Measurements from ENCODE around the gene THYN1. TPM values are rescaled to one million over a fixed set of nuclear protein-coding genes. Genes with fewer than 3 reads are reported as not detected.
A peak's percentile ranks its signal among the peaks of the same experiment; 100 is the strongest.

THYN1 gene
- polyA plus RNA-seq, result 10 to 100 TPM; 22.0 to 26.8 TPM

GRCh38 chr11:134253188-134253993, at the start of gene THYN1, which contains the start of gene ACAD8:
Gene THYN1 (minus strand): TSS chr11:134253352. CDS start chr11:134252882, 470 bp downstream.
Gene ACAD8 (plus strand): TSS chr11:134253568. CDS start chr11:134253601, 33 bp downstream.
- H3K4me1 ChIP-seq (ENCODE audit: control insufficient read depth in 2 of 2, insufficient read depth in 2 of 2, low read length in 1 of 2), result no peaks in the 10 kb centered on the region
- H3K4me3 ChIP-seq (ENCODE audit: low read depth in 1 of 2, low read length in 2 of 2), result peak within 1 kb of the TSS; percentile 81 to 97
- peak within 1 kb of the TSS; percentile 54 to 62 for H3K27ac ChIP-seq (ENCODE audit: low read depth in 2 of 2, low read length in 1 of 2)
- WGBS, 2 donors, result 0 to 1% methylated on average over 46 to 70 of the region's 70 CpGs
- H3K9me3 ChIP-seq (ENCODE audit: control insufficient read depth in 2 of 2, insufficient read depth in 1 of 2, low read depth in 1 of 2, low read length in 1 of 2), result no peaks in the 10 kb centered on the region
- no peaks in the 10 kb centered on the region for H3K27me3 ChIP-seq (ENCODE audit: control insufficient read depth in 1 of 2, insufficient read depth in 2 of 2, low read length in 2 of 2)
- H3K36me3 ChIP-seq (ENCODE audit: control insufficient read depth in 2 of 2, insufficient read depth in 2 of 2, low read length in 1 of 2), result peaks cover 12 to 14% of the 10 kb centered on the region in 2 donors

- WGBS, 2 donors, result 65 to 78% methylated on average over 9 of the region's 9 CpGs
- Histone ChIP-seq H3K27ac (ENCODE audit: low read depth in 2 of 2, low read length in 1 of 2) (no peak overlapping the region), H3K27me3 (ENCODE audit: control insufficient read depth in 1 of 2, insufficient read depth in 2 of 2, low read length in 2 of 2) (no peaks in the 10 kb centered on the region)
Measured at GRCh38 chr11:134294664-134295063, 41.5 kb upstream of the THYN1 start.

GRCh38 chr11:134293119-134294113, 40.3 kb upstream of the THYN1 start:
- WGBS, 2 donors, result 73 to 75% methylated on average over 20 of the region's 20 CpGs
- Histone ChIP-seq H3K4me1 (ENCODE audit: control insufficient read depth in 2 of 2, insufficient read depth in 2 of 2, low read length in 1 of 2) (no peaks in the 10 kb centered on the region), H3K4me3 (ENCODE audit: low read depth in 1 of 2, low read length in 2 of 2) (no peak overlapping the region), H3K27ac (ENCODE audit: low read depth in 2 of 2, low read length in 1 of 2) (no peak overlapping the region), H3K27me3 (ENCODE audit: control insufficient read depth in 1 of 2, insufficient read depth in 2 of 2, low read length in 2 of 2) (no peaks in the 10 kb centered on the region), H3K36me3 (ENCODE audit: control insufficient read depth in 2 of 2, insufficient read depth in 2 of 2, low read length in 1 of 2) (no peaks in the 10 kb centered on the region), H3K9me3 (ENCODE audit: control insufficient read depth in 2 of 2, insufficient read depth in 1 of 2, low read depth in 1 of 2, low read length in 1 of 2) (peaks cover 0 to 2% of the 10 kb centered on the region in 2 donors)

More at GRCh38 chr11:134294664-134295063, 41.5 kb upstream of the THYN1 start:
- Histone ChIP-seq H3K36me3 (ENCODE audit: control insufficient read depth in 2 of 2, insufficient read depth in 2 of 2, low read length in 1 of 2) (no peaks in the 10 kb centered on the region), H3K9me3 (ENCODE audit: control insufficient read depth in 2 of 2, insufficient read depth in 1 of 2, low read depth in 1 of 2, low read length in 1 of 2) (peaks cover 0 to 2% of the 10 kb centered on the region in 2 donors), H3K4me3 (ENCODE audit: low read depth in 1 of 2, low read length in 2 of 2) (no peak overlapping the region), H3K4me1 (ENCODE audit: control insufficient read depth in 2 of 2, insufficient read depth in 2 of 2, low read length in 1 of 2) (no peaks in the 10 kb centered on the region)

- no peaks in the 10 kb centered on the region for H3K27me3 ChIP-seq (ENCODE audit: control insufficient read depth in 1 of 2, insufficient read depth in 2 of 2, low read length in 2 of 2)
- peaks cover 0 to 2% of the 10 kb centered on the region in 2 donors for H3K9me3 ChIP-seq (ENCODE audit: control insufficient read depth in 2 of 2, insufficient read depth in 1 of 2, low read depth in 1 of 2, low read length in 1 of 2)
- H3K36me3 ChIP-seq (ENCODE audit: control insufficient read depth in 2 of 2, insufficient read depth in 2 of 2, low read length in 1 of 2), result no peaks in the 10 kb centered on the region
- WGBS, 2 donors, result 76 to 84% methylated on average over 15 of the region's 15 CpGs
- no peaks in the 10 kb centered on the region for H3K4me1 ChIP-seq (ENCODE audit: control insufficient read depth in 2 of 2, insufficient read depth in 2 of 2, low read length in 1 of 2)
- no peak overlapping the region for H3K27ac ChIP-seq (ENCODE audit: low read depth in 2 of 2, low read length in 1 of 2)
- no peak overlapping the region for H3K4me3 ChIP-seq (ENCODE audit: low read depth in 1 of 2, low read length in 2 of 2)
Measured at GRCh38 chr11:134292661-134293060, 39.5 kb upstream of the THYN1 start.

DNA sequence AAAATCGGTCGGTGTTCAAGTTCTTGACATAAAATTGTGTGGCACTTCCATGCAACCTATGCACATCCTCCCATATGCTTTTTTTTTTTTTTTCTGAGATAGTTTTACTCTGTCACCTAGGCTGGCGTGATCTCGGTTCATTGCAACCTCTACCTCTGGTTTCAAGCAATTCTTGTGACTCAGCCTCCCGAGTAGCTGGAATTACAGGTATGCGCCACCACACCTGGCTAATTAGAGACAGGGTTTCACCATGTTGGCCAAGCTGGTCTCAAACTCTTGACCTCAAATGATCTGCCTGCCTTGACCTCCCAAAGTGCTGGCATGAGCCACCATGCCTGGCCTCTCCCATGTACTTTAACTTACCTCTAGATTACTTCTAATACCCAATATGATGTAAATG, 38.0 kb upstream of the THYN1 start:
- 75 to 90% methylated on average over 6 of the region's 6 CpGs for whole genome bisulfite sequencing, 2 donors
- no peaks in the 10 kb centered on the region for H3K4me1 ChIP-seq (ENCODE audit: control insufficient read depth in 2 of 2, insufficient read depth in 2 of 2, low read length in 1 of 2)
- no peak overlapping the region for H3K27ac ChIP-seq (ENCODE audit: low read depth in 2 of 2, low read length in 1 of 2)
- no peaks in the 10 kb centered on the region for H3K27me3 ChIP-seq (ENCODE audit: control insufficient read depth in 1 of 2, insufficient read depth in 2 of 2, low read length in 2 of 2)
- no peaks in the 10 kb centered on the region for H3K36me3 ChIP-seq (ENCODE audit: control insufficient read depth in 2 of 2, insufficient read depth in 2 of 2, low read length in 1 of 2)
- H3K9me3 ChIP-seq (ENCODE audit: control insufficient read depth in 2 of 2, insufficient read depth in 1 of 2, low read depth in 1 of 2, low read length in 1 of 2), result peaks cover 0 to 2% of the 10 kb centered on the region in 2 donors
- no peak overlapping the region for H3K4me3 ChIP-seq (ENCODE audit: low read depth in 1 of 2, low read length in 2 of 2)

DNA sequence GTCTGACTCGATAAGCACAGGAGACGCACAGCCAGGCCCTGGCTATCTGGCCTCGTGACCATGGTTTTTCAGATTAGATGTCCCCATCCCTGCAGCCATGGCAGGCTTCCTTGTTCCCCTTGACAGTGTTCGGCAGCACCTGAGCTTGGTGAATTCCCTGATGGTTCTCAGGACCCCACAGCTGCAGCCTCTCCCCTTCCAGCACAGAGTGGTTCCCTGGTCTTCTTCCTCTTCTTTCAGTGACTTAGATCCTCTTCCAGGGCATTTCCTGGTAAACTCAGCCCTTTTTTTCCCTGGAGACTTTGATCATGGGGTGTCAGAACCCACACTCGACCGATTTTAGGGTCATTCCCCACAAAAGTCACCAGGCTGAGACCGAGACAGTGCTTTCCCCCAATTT, 37.5 kb upstream of the THYN1 start:
- H3K36me3 ChIP-seq (ENCODE audit: control insufficient read depth in 2 of 2, insufficient read depth in 2 of 2, low read length in 1 of 2), result no peaks in the 10 kb centered on the region
- no peaks in the 10 kb centered on the region for H3K4me1 ChIP-seq (ENCODE audit: control insufficient read depth in 2 of 2, insufficient read depth in 2 of 2, low read length in 1 of 2)
- no peak overlapping the region for H3K27ac ChIP-seq (ENCODE audit: low read depth in 2 of 2, low read length in 1 of 2)
- H3K9me3 ChIP-seq (ENCODE audit: control insufficient read depth in 2 of 2, insufficient read depth in 1 of 2, low read depth in 1 of 2, low read length in 1 of 2), result peaks cover 0 to 2% of the 10 kb centered on the region in 2 donors
- 88 to 90% methylated on average over 7 of the region's 7 CpGs for WGBS, 2 donors
- no peak overlapping the region for H3K4me3 ChIP-seq (ENCODE audit: low read depth in 1 of 2, low read length in 2 of 2)
- H3K27me3 ChIP-seq (ENCODE audit: control insufficient read depth in 1 of 2, insufficient read depth in 2 of 2, low read length in 2 of 2), result no peaks in the 10 kb centered on the region

GRCh38 chr11:134289789-134290188, 36.6 kb upstream of the THYN1 start:
- H3K36me3 ChIP-seq (ENCODE audit: control insufficient read depth in 2 of 2, insufficient read depth in 2 of 2, low read length in 1 of 2), result no peaks in the 10 kb centered on the region
- no peaks in the 10 kb centered on the region for H3K4me1 ChIP-seq (ENCODE audit: control insufficient read depth in 2 of 2, insufficient read depth in 2 of 2, low read length in 1 of 2)
- H3K9me3 ChIP-seq (ENCODE audit: control insufficient read depth in 2 of 2, insufficient read depth in 1 of 2, low read depth in 1 of 2, low read length in 1 of 2), result peaks cover 0 to 2% of the 10 kb centered on the region in 2 donors
- no peak overlapping the region for H3K27ac ChIP-seq (ENCODE audit: low read depth in 2 of 2, low read length in 1 of 2)
- H3K27me3 ChIP-seq (ENCODE audit: control insufficient read depth in 1 of 2, insufficient read depth in 2 of 2, low read length in 2 of 2), result no peaks in the 10 kb centered on the region
- WGBS, 2 donors, result 47% methylated on average over 10 to 12 of the region's 12 CpGs
- H3K4me3 ChIP-seq (ENCODE audit: low read depth in 1 of 2, low read length in 2 of 2), result no peak overlapping the region

DNA sequence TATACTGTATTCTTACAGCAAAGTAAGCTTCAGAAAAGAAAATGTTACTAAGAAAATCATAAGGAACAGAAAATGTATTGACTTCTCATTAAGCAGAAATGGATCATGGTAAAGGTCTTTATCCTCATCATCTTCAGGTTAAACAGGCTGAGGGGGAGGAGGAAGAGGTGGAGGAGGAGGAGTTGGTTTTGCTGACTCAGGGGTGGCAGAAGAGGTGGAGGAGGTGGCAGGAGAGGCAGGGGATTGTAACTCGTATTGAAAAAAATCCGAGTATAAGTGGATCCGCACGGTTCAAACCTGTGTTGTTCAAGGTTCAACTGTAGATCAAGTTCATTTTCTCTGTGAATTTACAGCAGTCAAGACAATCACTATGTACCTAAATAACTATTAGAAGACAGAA, 36.0 kb upstream of the THYN1 start:
- no peaks in the 10 kb centered on the region for H3K27me3 ChIP-seq (ENCODE audit: control insufficient read depth in 1 of 2, insufficient read depth in 2 of 2, low read length in 2 of 2)
- 82 to 86% methylated on average over 4 of the region's 4 CpGs for WGBS, 2 donors
- H3K9me3 ChIP-seq (ENCODE audit: control insufficient read depth in 2 of 2, insufficient read depth in 1 of 2, low read depth in 1 of 2, low read length in 1 of 2), result peaks cover 0 to 2% of the 10 kb centered on the region in 2 donors
- H3K27ac ChIP-seq (ENCODE audit: low read depth in 2 of 2, low read length in 1 of 2), result no peak overlapping the region
- H3K4me1 ChIP-seq (ENCODE audit: control insufficient read depth in 2 of 2, insufficient read depth in 2 of 2, low read length in 1 of 2), result no peaks in the 10 kb centered on the region
- no peak overlapping the region for H3K4me3 ChIP-seq (ENCODE audit: low read depth in 1 of 2, low read length in 2 of 2)
- no peaks in the 10 kb centered on the region for H3K36me3 ChIP-seq (ENCODE audit: control insufficient read depth in 2 of 2, insufficient read depth in 2 of 2, low read length in 1 of 2)

DNA sequence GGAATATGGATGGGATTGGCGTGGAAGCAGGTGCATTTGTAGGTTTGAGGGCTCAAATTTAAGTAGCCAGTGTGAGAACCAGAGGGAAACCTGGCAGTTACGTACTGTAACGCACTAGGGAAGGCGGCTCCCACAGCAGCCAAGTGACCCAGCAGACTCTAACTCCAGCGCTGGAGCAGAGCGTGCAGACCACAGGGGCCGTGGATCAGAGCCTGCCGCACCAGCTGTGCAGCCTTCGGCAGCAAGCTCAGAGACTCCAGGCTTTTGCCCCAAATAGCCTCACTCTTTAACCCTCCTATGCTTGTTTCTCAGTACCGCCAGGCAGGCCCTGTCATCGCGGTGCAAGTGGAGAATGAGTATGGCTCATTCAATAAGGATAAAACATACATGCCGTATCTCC, 35.3 kb upstream of the THYN1 start:
- Histone ChIP-seq H3K4me3 (ENCODE audit: low read depth in 1 of 2, low read length in 2 of 2) (no peak overlapping the region), H3K27me3 (ENCODE audit: control insufficient read depth in 1 of 2, insufficient read depth in 2 of 2, low read length in 2 of 2) (no peaks in the 10 kb centered on the region), H3K4me1 (ENCODE audit: control insufficient read depth in 2 of 2, insufficient read depth in 2 of 2, low read length in 1 of 2) (no peaks in the 10 kb centered on the region), H3K9me3 (ENCODE audit: control insufficient read depth in 2 of 2, insufficient read depth in 1 of 2, low read depth in 1 of 2, low read length in 1 of 2) (peaks cover 0 to 2% of the 10 kb centered on the region in 2 donors), H3K27ac (ENCODE audit: low read depth in 2 of 2, low read length in 1 of 2) (no peak overlapping the region), H3K36me3 (ENCODE audit: control insufficient read depth in 2 of 2, insufficient read depth in 2 of 2, low read length in 1 of 2) (no peaks in the 10 kb centered on the region)
- 93 to 94% methylated on average over 13 of the region's 13 CpGs for WGBS, 2 donors

Measured in esophagus (tissue), 2 donors.